ENCODE results near the gene ARL5C. TPM values are rescaled to one million over a fixed set of nuclear protein-coding genes. Genes with fewer than 3 reads are reported as not detected.

The ARL5C gene, protein sequence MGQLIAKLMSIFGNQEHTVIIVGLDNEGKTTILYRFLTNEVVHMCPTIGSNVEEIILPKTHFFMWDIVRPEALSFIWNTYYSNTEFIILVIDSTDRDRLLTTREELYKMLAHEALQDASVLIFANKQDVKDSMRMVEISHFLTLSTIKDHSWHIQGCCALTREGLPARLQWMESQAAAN
- total RNA-seq (ENCODE audit: low replicate concordance), result not detected in 2 replicates

- H3K9me3 Mint-ChIP-seq, result peaks cover 3% of the 10 kb centered on the region
- peak within 1 kb of the TSS; percentile 61 for H3K4me3 ChIP-seq
- no peaks in the 10 kb centered on the region for H3K79me2 ChIP-seq (ENCODE audit: low read depth)
- H3K27me3 Mint-ChIP-seq (ENCODE audit: insufficient read depth, low read depth), result peaks cover 29% of the 10 kb centered on the region
- no peak within 1 kb of the TSS for H3K9ac ChIP-seq
- H2AFZ ChIP-seq (replicated peaks), result peak within 1 kb of the TSS; percentile 90
- TF ChIP-seq, protein P1, sequence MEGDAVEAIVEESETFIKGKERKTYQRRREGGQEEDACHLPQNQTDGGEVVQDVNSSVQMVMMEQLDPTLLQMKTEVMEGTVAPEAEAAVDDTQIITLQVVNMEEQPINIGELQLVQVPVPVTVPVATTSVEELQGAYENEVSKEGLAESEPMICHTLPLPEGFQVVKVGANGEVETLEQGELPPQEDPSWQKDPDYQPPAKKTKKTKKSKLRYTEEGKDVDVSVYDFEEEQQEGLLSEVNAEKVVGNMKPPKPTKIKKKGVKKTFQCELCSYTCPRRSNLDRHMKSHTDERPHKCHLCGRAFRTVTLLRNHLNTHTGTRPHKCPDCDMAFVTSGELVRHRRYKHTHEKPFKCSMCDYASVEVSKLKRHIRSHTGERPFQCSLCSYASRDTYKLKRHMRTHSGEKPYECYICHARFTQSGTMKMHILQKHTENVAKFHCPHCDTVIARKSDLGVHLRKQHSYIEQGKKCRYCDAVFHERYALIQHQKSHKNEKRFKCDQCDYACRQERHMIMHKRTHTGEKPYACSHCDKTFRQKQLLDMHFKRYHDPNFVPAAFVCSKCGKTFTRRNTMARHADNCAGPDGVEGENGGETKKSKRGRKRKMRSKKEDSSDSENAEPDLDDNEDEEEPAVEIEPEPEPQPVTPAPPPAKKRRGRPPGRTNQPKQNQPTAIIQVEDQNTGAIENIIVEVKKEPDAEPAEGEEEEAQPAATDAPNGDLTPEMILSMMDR (IDR thresholded peaks at IDR 0.05), result no peak
- no peak for TF ChIP-seq EZH2 (IDR thresholded peaks at IDR 0.05)
- no peak for TF ChIP-seq EZH2phosphoT487 (IDR thresholded peaks at IDR 0.05)
- no peaks in the 10 kb centered on the region for H3K4me1 ChIP-seq
- H3K27ac Mint-ChIP-seq, result peak within 1 kb of the TSS; percentile 53
- no peaks in the 10 kb centered on the region for H3K36me3 ChIP-seq
- peaks cover 6% of the 10 kb centered on the region for H3K4me1 Mint-ChIP-seq
- peaks cover 36% of the 10 kb centered on the region for H3F3A ChIP-seq (ENCODE audit: low read depth)
- peaks cover 42% of the 10 kb centered on the region for H3K27me3 ChIP-seq
- H3K9me3 ChIP-seq (ENCODE audit: low read depth), result no peaks in the 10 kb centered on the region
- H3K4me2 ChIP-seq, result peak within 1 kb of the TSS; percentile 91
- H4K20me1 ChIP-seq (ENCODE audit: low read depth), result no peaks in the 10 kb centered on the region
- H3K4me3 Mint-ChIP-seq, result peak within 1 kb of the TSS; percentile 88
- no peaks in the 10 kb centered on the region for H3K36me3 Mint-ChIP-seq
- no peak within 1 kb of the TSS for H3K27ac ChIP-seq
- DNase-seq (ENCODE audit: low spot score), result no peak
These were observed at the start of gene ARL5C for GRCh38 chr17:39165841-39166349. ARL5C (minus strand) TSS chr17:39166161; CDS start chr17:39165760, 401 bp downstream.

GRCh38 chr17:39213852-39214251, 47.9 kb upstream of the ARL5C start:
- Histone ChIP-seq H3K9me3 (ENCODE audit: low read depth) (no peaks in the 10 kb centered on the region), H2AFZ (replicated peaks) (no peak overlapping the region), H3K27ac (no peak overlapping the region), H3F3A (ENCODE audit: low read depth) (peaks cover under 1% of the 10 kb centered on the region), H3K4me1 (peaks cover 15% of the 10 kb centered on the region), H3K27me3 (peaks cover 49% of the 10 kb centered on the region), H4K20me1 (ENCODE audit: low read depth) (no peaks in the 10 kb centered on the region), H3K9ac (no peak overlapping the region), H3K36me3 (no peaks in the 10 kb centered on the region), H3K4me2 (no peak overlapping the region), H3K79me2 (ENCODE audit: low read depth) (no peaks in the 10 kb centered on the region), H3K4me3 (no peak overlapping the region)
- no peaks in the 10 kb centered on the region for H3K9me3 Mint-ChIP-seq
- H3K27me3 Mint-ChIP-seq (ENCODE audit: insufficient read depth, low read depth), result peaks cover 26% of the 10 kb centered on the region
- H3K36me3 Mint-ChIP-seq, result no peaks in the 10 kb centered on the region
- no peak overlapping the region for H3K4me3 Mint-ChIP-seq
- peak overlapping the region; percentile 37 for H3K27ac Mint-ChIP-seq
- no peak for DNase-seq (ENCODE audit: low spot score)
- TF ChIP-seq, protein P1 (IDR thresholded peaks at IDR 0.05), result no peak
- TF ChIP-seq EZH2phosphoT487 (IDR thresholded peaks at IDR 0.05) (no peak), EZH2 (IDR thresholded peaks at IDR 0.05) (no peak)
- peaks cover 20% of the 10 kb centered on the region for H3K4me1 Mint-ChIP-seq

GRCh38 chr17:39212841-39213480, 47.0 kb upstream of the ARL5C start:
- Histone ChIP-seq H4K20me1 (ENCODE audit: low read depth) (no peaks in the 10 kb centered on the region), H3K9me3 (ENCODE audit: low read depth) (no peaks in the 10 kb centered on the region), H3K9ac (no peak overlapping the region), H3K79me2 (ENCODE audit: low read depth) (no peaks in the 10 kb centered on the region), H3K27ac (no peak overlapping the region), H3F3A (ENCODE audit: low read depth) (peaks cover 10% of the 10 kb centered on the region), H3K4me3 (no peak overlapping the region), H3K4me2 (no peak overlapping the region), H3K4me1 (peaks cover 24% of the 10 kb centered on the region), H2AFZ (replicated peaks) (no peak overlapping the region), H3K36me3 (no peaks in the 10 kb centered on the region), H3K27me3 (peaks cover 41% of the 10 kb centered on the region)
- H3K9me3 Mint-ChIP-seq, result no peaks in the 10 kb centered on the region
- peaks cover 22% of the 10 kb centered on the region for H3K27me3 Mint-ChIP-seq (ENCODE audit: insufficient read depth, low read depth)
- H3K36me3 Mint-ChIP-seq, result no peaks in the 10 kb centered on the region
- no peak overlapping the region for H3K4me3 Mint-ChIP-seq
- H3K4me1 Mint-ChIP-seq, result peaks cover 26% of the 10 kb centered on the region
- TF ChIP-seq, protein P1 (IDR thresholded peaks at IDR 0.05), result no peak
- TF ChIP-seq EZH2 (IDR thresholded peaks at IDR 0.05), result no peak
- no peak for TF ChIP-seq EZH2phosphoT487 (IDR thresholded peaks at IDR 0.05)
- DNase-seq (ENCODE audit: low spot score), result no peak
- H3K27ac Mint-ChIP-seq, result no peak overlapping the region
